ENCODE measurements around the gene CFL1. TPM values are rescaled to one million over a fixed set of nuclear protein-coding genes. Genes with fewer than 3 reads are reported as not detected.

CFL1 gene
- total and polyA plus RNA-seq, 2 donors (not counting 1 experiment from before 2014, with no cell fraction given) = 680 to 1,603 TPM

GRCh38 chr11:65899356-65900124 lies 41.6 kb upstream of the CFL1 start:
- peaks cover 72% of the 10 kb centered on the region for H3K79me2 ChIP-seq (ENCODE audit: control insufficient read depth, insufficient read depth, low read length)
- peaks cover 37% of the 10 kb centered on the region for H3K4me1 ChIP-seq (ENCODE audit: control insufficient read depth, extremely low read depth, insufficient read depth, low read length)
- H3K27me3 ChIP-seq (ENCODE audit: control insufficient read depth, insufficient read depth, low read length) = no peaks in the 10 kb centered on the region
- H3K4me2 ChIP-seq (ENCODE audit: extremely low read depth, insufficient read depth, low read length) = peak overlapping the region; percentile 32
- peak; percentile 71 to 76 for DNase-seq (ENCODE audit: low read depth in 2 of 2)
- H3K9ac ChIP-seq (ENCODE audit: insufficient read depth, low read length) = peak overlapping the region; percentile 99
- H3K9me3 ChIP-seq (ENCODE audit: control insufficient read depth, insufficient read depth, low read depth, low read length) = no peaks in the 10 kb centered on the region
- H3K36me3 ChIP-seq (ENCODE audit: control insufficient read depth, insufficient read depth, low read length) = peaks cover 9% of the 10 kb centered on the region
- H3K27ac ChIP-seq (ENCODE audit: insufficient read depth, low read length) = peak overlapping the region; percentile 100
- H2AFZ ChIP-seq (ENCODE audit: low read length) = no peak overlapping the region
- H3K4me3 ChIP-seq (replicated peaks in 1 of 4; ENCODE audit: control extremely low read depth in 1 of 4, insufficient read depth in 1 of 4, low read depth in 3 of 4, low read length in 4 of 4) = peak overlapping the region; percentile 72 to 97 (median 89)
- no peaks in the 10 kb centered on the region for H4K20me1 ChIP-seq (ENCODE audit: control insufficient read depth, extremely low read depth, insufficient read depth, low read length)
- TF ChIP-seq CTCF (conservative IDR thresholded peaks at IDR 0.05 in 1 of 2, IDR thresholded peaks at IDR 0.05 in 1 of 2; ENCODE audit: low read depth in 1 of 2, low read length in 2 of 2) (no peak), EZH2 (IDR thresholded peaks at IDR 0.05; ENCODE audit: low read length, missing control alignments) (no peak)

- Histone ChIP-seq H3K4me1 (ENCODE audit: control insufficient read depth, extremely low read depth, insufficient read depth, low read length) (peaks cover 40% of the 10 kb centered on the region), H3K4me3 (replicated peaks in 1 of 4; ENCODE audit: control extremely low read depth in 1 of 4, insufficient read depth in 1 of 4, low read depth in 3 of 4, low read length in 4 of 4) (peak overlapping the region; percentile 82 to 97 (median 91)), H3K27ac (ENCODE audit: insufficient read depth, low read length) (peak overlapping the region; percentile 100), H3K79me2 (ENCODE audit: control insufficient read depth, insufficient read depth, low read length) (peaks cover 80% of the 10 kb centered on the region), H3K36me3 (ENCODE audit: control insufficient read depth, insufficient read depth, low read length) (peaks cover 13% of the 10 kb centered on the region), H4K20me1 (ENCODE audit: control insufficient read depth, extremely low read depth, insufficient read depth, low read length) (no peaks in the 10 kb centered on the region), H3K9ac (ENCODE audit: insufficient read depth, low read length) (peak overlapping the region; percentile 99), H2AFZ (ENCODE audit: low read length) (no peak overlapping the region), H3K4me2 (ENCODE audit: extremely low read depth, insufficient read depth, low read length) (peak overlapping the region; percentile 53), H3K27me3 (ENCODE audit: control insufficient read depth, insufficient read depth, low read length) (no peaks in the 10 kb centered on the region), H3K9me3 (ENCODE audit: control insufficient read depth, insufficient read depth, low read depth, low read length) (no peaks in the 10 kb centered on the region)
- peak in 1 of 2 donors; percentile 30 for DNase-seq (ENCODE audit: low read depth in 2 of 2)
- no peak for TF ChIP-seq EZH2 (IDR thresholded peaks at IDR 0.05; ENCODE audit: low read length, missing control alignments)
- TF ChIP-seq CTCF (conservative IDR thresholded peaks at IDR 0.05 in 1 of 2, IDR thresholded peaks at IDR 0.05 in 1 of 2; ENCODE audit: low read depth in 1 of 2, low read length in 2 of 2) = no peak
Observed at GRCh38 chr11:65898656-65899355, 40.8 kb upstream of the CFL1 start.

GRCh38 chr11:65897020-65897471 lies 39.1 kb upstream of the CFL1 start:
- no peak for TF ChIP-seq EZH2 (IDR thresholded peaks at IDR 0.05; ENCODE audit: low read length, missing control alignments)
- TF ChIP-seq CTCF (conservative IDR thresholded peaks at IDR 0.05 in 1 of 2, IDR thresholded peaks at IDR 0.05 in 1 of 2; ENCODE audit: low read depth in 1 of 2, low read length in 2 of 2) = no peak
- Histone ChIP-seq H3K27ac (ENCODE audit: insufficient read depth, low read length) (peak overlapping the region; percentile 100), H3K4me3 (replicated peaks in 1 of 4; ENCODE audit: control extremely low read depth in 1 of 4, insufficient read depth in 1 of 4, low read depth in 3 of 4, low read length in 4 of 4) (peak overlapping the region; percentile 14 to 96 (median 58)), H3K79me2 (ENCODE audit: control insufficient read depth, insufficient read depth, low read length) (peaks cover 93% of the 10 kb centered on the region), H3K9me3 (ENCODE audit: control insufficient read depth, insufficient read depth, low read depth, low read length) (no peaks in the 10 kb centered on the region), H3K4me1 (ENCODE audit: control insufficient read depth, extremely low read depth, insufficient read depth, low read length) (peaks cover 31% of the 10 kb centered on the region), H3K4me2 (ENCODE audit: extremely low read depth, insufficient read depth, low read length) (peak overlapping the region; percentile 84), H4K20me1 (ENCODE audit: control insufficient read depth, extremely low read depth, insufficient read depth, low read length) (no peaks in the 10 kb centered on the region), H3K36me3 (ENCODE audit: control insufficient read depth, insufficient read depth, low read length) (peaks cover 22% of the 10 kb centered on the region), H3K9ac (ENCODE audit: insufficient read depth, low read length) (peak overlapping the region; percentile 45), H3K27me3 (ENCODE audit: control insufficient read depth, insufficient read depth, low read length) (no peaks in the 10 kb centered on the region), H2AFZ (ENCODE audit: low read length) (no peak overlapping the region)
- DNase-seq (ENCODE audit: low read depth in 2 of 2) = peak in 1 of 2 donors; percentile 28
